H1 (cell line): Measurements from ENCODE around the gene ARHGEF11. TPM values are rescaled to one million over a fixed set of nuclear protein-coding genes. Genes with fewer than 3 reads are reported as not detected.

Experiments
- ATF2 ChIP-seq: IDR thresholded peaks from 2 replicates; pipeline ENCODE4 v1.6.1; 2012; ENCODE audit warnings: low read length, inconsistent platforms
- CEBPB ChIP-seq: IDR thresholded peaks from 2 replicates; pipeline ENCODE4 v1.6.1; 2012; ENCODE audit warnings: low read depth, low read length
- CHD7 ChIP-seq: fragments of 300-600 bp; sonication (generic); IDR thresholded peaks from 2 replicates; pipeline ENCODE4 v1.7.1; 2012; ENCODE audit warnings: low read length, moderate library complexity, mild to moderate bottlenecking, inconsistent platforms; ENCODE audit not compliant: insufficient replicate concordance
- POU5F1 ChIP-seq: IDR thresholded peaks from 2 replicates; pipeline ENCODE4 v1.6.1; 2011; ENCODE audit warnings: low read depth, mild to moderate bottlenecking, low read length, moderate library complexity
- SP2 ChIP-seq: IDR thresholded peaks from 2 replicates; pipeline ENCODE4 v1.6.1; 2012; ENCODE audit warnings: mild to moderate bottlenecking, low read length, inconsistent platforms
- polyA plus RNA-seq, 7 experiments: library from polyadenylated mRNA; depleted of rRNA in 3 of 7; stranded (reverse) in 5 of 7; unstranded in 2 of 7; fragments of >200 nt in 5 of 7; fragments of 200-250 nt in 2 of 7; gene quantifications; 1 replicate in 5 of 7; 2 replicates in 1 of 7; 4 replicates in 1 of 7; pipeline versions ENCODE4 v1.2.1 to v1.2.3, GENCODE V29; 2011 to 2013; ENCODE audit warnings: missing spikeins in 2 of 7, mixed read lengths in 2 of 7
- total RNA-seq: library from RNA; stranded (reverse); fragmentation: NEBNext Ultra II Directional; extraction: Animal tissue kit (Norgen Biotek cat#: 25700); gene quantifications from 2 replicates; pipeline ENCODE4 v1.2.1, GENCODE V29; 2021
- TF ChIP-seq, protein P1 (sequence below): IDR thresholded peaks from 2 replicates; pipeline ENCODE4 v1.6.1; 2012; ENCODE audit warnings: inconsistent platforms

The ARHGEF11 gene
- total and polyA plus RNA-seq, 2 of the 8 experiments (the other 6 are each of a cell fraction or from before 2014, with no cell fraction given) = 19.9 to 33.1 TPM

GRCh38 chr1:156999596-157000320, 45.8 kb downstream of the ARHGEF11 start (continued):
- no peak for TF ChIP-seq CHD7
- TF ChIP-seq SP2 = no peak
- TF ChIP-seq POU5F1 = no peak
- TF ChIP-seq, protein P1, sequence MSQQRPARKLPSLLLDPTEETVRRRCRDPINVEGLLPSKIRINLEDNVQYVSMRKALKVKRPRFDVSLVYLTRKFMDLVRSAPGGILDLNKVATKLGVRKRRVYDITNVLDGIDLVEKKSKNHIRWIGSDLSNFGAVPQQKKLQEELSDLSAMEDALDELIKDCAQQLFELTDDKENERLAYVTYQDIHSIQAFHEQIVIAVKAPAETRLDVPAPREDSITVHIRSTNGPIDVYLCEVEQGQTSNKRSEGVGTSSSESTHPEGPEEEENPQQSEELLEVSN = no peak
- TF ChIP-seq CEBPB = no peak
- no peak for TF ChIP-seq ATF2
